ENCODE results near the gene RASAL2. TPM values are rescaled to one million over a fixed set of nuclear protein-coding genes. Genes with fewer than 3 reads are reported as not detected.

RASAL2 gene
- total and polyA plus RNA-seq, 2 donors (not counting 1 experiment from before 2014, with no cell fraction given) = 0.12 TPM; not detected in 1

DNA sequence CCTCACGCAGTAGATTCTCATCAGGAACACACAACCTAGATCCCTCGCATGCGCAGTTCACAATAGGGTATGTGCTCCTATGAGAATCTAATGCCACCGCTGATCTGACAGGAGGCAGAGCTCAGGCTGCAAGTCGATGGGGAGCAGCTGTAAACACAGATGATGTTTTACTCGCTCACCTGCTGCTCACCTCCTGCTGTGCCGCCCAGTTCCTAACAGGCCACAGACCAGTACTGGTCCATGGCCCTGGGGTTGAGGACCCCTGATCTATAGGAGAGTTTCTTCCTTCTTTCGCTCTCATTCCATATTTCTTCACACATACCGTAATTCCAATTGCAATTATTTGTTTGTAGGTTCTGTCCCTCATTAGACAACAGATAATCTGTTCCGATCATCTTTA is 299.5 kb downstream of the RASAL2 start:
- ChIA-PET POLR2A (no interaction called here), CTCF (no interaction called here)
- Histone ChIP-seq H3K4me2 (replicated peaks; ENCODE audit: low read depth, low read length, poor library complexity, severe bottlenecking) (no peak overlapping the region), H3K9ac (ENCODE audit: low read length) (no peak overlapping the region), H3K4me1 (ENCODE audit: control insufficient read depth in 2 of 2, insufficient read depth in 2 of 2, low read length in 2 of 2) (no peaks in the 10 kb centered on the region), H3K4me3 (ENCODE audit: control extremely low read depth in 1 of 5, extremely low read depth in 1 of 5, insufficient read depth in 1 of 5, low read depth in 2 of 5, low read length in 4 of 5) (no peak overlapping the region), H3K79me2 (ENCODE audit: control insufficient read depth, insufficient read depth, low read length) (no peaks in the 10 kb centered on the region), H3K36me3 (replicated peaks in 1 of 2; ENCODE audit: control extremely low read depth in 1 of 2, control insufficient read depth in 1 of 2, extremely low read depth in 1 of 2, insufficient read depth in 2 of 2, low read length in 1 of 2) (no peaks in the 10 kb centered on the region), H4K20me1 (ENCODE audit: control insufficient read depth, insufficient read depth, low read length, poor library complexity, severe bottlenecking) (no peaks in the 10 kb centered on the region), H3K27ac (ENCODE audit: low read length in 2 of 2) (no peak overlapping the region), H3K9me3 (ENCODE audit: control extremely low read depth in 1 of 3, control insufficient read depth in 2 of 3, insufficient read depth in 1 of 3, low read length in 2 of 3) (no peaks in the 10 kb centered on the region), H2AFZ (ENCODE audit: insufficient read depth, low read depth, low read length, poor library complexity, severe bottlenecking) (no peak overlapping the region), H3K27me3 (replicated peaks in 1 of 4; ENCODE audit: control extremely low read depth in 1 of 4, control insufficient read depth in 3 of 4, insufficient read depth in 4 of 4, low read length in 3 of 4) (no peaks in the 10 kb centered on the region)
- DNase-seq (no peak), ATAC-seq (ENCODE audit: low read depth) (no peak)
- no peak for TF ChIP-seq EZH2 (IDR thresholded peaks at IDR 0.05; ENCODE audit: borderline replicate concordance, insufficient read depth, low read depth, low read length, poor library complexity, severe bottlenecking)
- no peak overlapping the region for H3K27ac Mint-ChIP-seq
- no peaks in the 10 kb centered on the region for H3K4me1 Mint-ChIP-seq
- intact Hi-C loops (cut with micrococcal nuclease) = no loop called here
- H3K9me3 Mint-ChIP-seq (ENCODE audit: insufficient read depth) = peaks cover 1% of the 10 kb centered on the region
- 91% methylated on average over 6 of the region's 10 CpGs for WGBS (ENCODE audit: insufficient coverage)
- no peak overlapping the region for H3K4me3 Mint-ChIP-seq
- H3K27me3 Mint-ChIP-seq = peaks cover 7% of the 10 kb centered on the region

DNA sequence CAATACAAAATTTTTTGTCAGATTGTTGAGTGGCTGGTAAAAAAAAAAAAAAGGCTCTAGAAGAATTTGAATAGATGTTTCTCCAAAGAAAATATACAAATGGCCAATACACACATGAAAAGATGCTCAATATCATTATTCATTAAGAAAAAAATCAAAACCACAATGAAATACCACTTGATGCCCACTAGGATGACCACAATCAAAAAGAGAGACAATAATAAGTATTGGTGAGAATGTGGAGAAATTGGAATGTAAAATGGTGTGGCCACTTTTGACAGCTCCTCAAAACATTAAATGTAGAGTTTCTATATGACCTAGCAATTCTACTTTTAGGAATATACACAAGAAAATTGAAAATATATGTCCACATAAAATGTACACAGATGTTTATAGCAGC is 302.9 kb downstream of the RASAL2 start:
- no peak overlapping the region for H3K4me3 Mint-ChIP-seq
- TF ChIP-seq CTCF (IDR thresholded peaks at IDR 0.05) (no peak), EZH2 (IDR thresholded peaks at IDR 0.05; ENCODE audit: borderline replicate concordance, insufficient read depth, low read depth, low read length, poor library complexity, severe bottlenecking) (no peak)
- H3K27ac Mint-ChIP-seq = no peak overlapping the region
- no peaks in the 10 kb centered on the region for H3K4me1 ChIP-seq (ENCODE audit: control insufficient read depth in 2 of 2, insufficient read depth in 2 of 2, low read length in 2 of 2)
- DNase-seq (no peak), ATAC-seq (ENCODE audit: low read depth) (no peak)
- H3K9me3 ChIP-seq (ENCODE audit: control extremely low read depth in 1 of 3, control insufficient read depth in 2 of 3, insufficient read depth in 1 of 3, low read length in 2 of 3) = no peaks in the 10 kb centered on the region
- ChIA-PET CTCF (no interaction called here), POLR2A (no interaction called here)
- no peaks in the 10 kb centered on the region for H3K36me3 ChIP-seq (replicated peaks in 1 of 2; ENCODE audit: control extremely low read depth in 1 of 2, control insufficient read depth in 1 of 2, extremely low read depth in 1 of 2, insufficient read depth in 2 of 2, low read length in 1 of 2)
- no peak overlapping the region for H3K4me3 ChIP-seq (ENCODE audit: control extremely low read depth in 1 of 5, extremely low read depth in 1 of 5, insufficient read depth in 1 of 5, low read depth in 2 of 5, low read length in 4 of 5)
- peaks cover 1% of the 10 kb centered on the region for H3K9me3 Mint-ChIP-seq (ENCODE audit: insufficient read depth)
- no peak overlapping the region for H2AFZ ChIP-seq (ENCODE audit: insufficient read depth, low read depth, low read length, poor library complexity, severe bottlenecking)
- peaks cover 7% of the 10 kb centered on the region for H3K27me3 Mint-ChIP-seq
- H3K4me2 ChIP-seq (replicated peaks; ENCODE audit: low read depth, low read length, poor library complexity, severe bottlenecking) = no peak overlapping the region
- no peak overlapping the region for H3K27ac ChIP-seq (ENCODE audit: low read length in 2 of 2)
- no peaks in the 10 kb centered on the region for H4K20me1 ChIP-seq (ENCODE audit: control insufficient read depth, insufficient read depth, low read length, poor library complexity, severe bottlenecking)
- intact Hi-C loops (cut with micrococcal nuclease) = no loop called here
- H3K27me3 ChIP-seq (replicated peaks in 1 of 4; ENCODE audit: control extremely low read depth in 1 of 4, control insufficient read depth in 3 of 4, insufficient read depth in 4 of 4, low read length in 3 of 4) = no peaks in the 10 kb centered on the region
- H3K9ac ChIP-seq (ENCODE audit: low read length) = no peak overlapping the region
- H3K79me2 ChIP-seq (ENCODE audit: control insufficient read depth, insufficient read depth, low read length) = no peaks in the 10 kb centered on the region
- H3K4me1 Mint-ChIP-seq = no peaks in the 10 kb centered on the region
